HG03558 (cell line): ENCODE data around the gene BDKRB2.

Source experiments
- ATAC-seq: cut with Tn5 transposase; IDR thresholded peaks from one replicate; pipeline ENCODE4 v1.9.1; 2021; ENCODE audit warnings: moderate number of reproducible peaks; ENCODE audit not compliant: unreplicated experiment; ENCODE audit errors: extremely low read depth

Gene BDKRB2

GRCh38 chr14:96176275-96176674, 28.4 kb upstream of the BDKRB2 start:
- no peak for ATAC-seq

DNA sequence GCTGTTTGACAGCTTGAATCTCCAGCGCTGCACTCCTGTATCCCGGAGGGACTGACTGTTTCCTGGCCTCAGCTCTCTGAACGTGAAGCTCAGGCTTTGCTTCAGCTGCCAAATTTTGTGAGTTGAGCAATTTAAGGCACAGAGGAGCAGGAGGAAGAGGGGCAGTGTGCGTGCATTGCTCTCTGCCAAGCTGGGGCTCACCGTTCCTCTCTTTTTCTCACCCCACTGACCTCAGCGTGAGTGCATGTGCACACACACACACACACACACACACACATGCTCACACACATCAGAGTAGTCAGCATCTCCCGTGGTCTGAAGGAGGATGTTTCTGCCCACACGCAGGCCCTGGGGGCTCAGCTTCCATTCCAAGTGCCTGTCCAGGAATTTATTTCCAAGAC, 27.8 kb upstream of the BDKRB2 start:
- no peak for ATAC-seq

DNA sequence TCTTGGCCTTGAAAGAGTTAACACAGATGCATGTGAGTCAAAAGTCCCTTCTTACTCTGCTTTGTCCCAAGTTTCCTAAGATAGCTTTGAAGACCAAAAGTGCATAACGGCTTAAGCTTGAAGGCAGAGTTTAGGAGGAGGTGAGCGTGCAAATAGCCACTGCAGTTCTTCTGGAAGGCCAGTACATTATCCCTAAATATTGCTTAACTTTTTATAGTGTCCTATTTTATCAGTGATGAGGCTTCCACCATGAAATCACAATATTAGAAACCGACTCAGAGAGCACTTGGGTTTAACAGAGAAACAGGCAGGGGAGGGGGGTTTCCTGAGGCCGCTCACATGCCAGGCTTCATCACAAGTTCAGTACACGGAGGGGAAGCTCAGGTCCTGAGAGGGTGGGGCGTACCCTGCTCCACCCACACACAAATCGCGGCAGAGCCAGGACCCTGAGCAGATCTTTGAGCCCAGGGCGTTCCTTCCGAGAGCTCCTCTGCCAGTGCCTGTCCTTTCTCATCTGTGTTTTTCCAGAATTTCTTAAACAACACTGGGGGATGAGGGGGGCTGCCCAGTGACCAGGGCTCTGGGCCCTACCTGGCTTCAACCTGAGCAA, 26.8 kb upstream of the BDKRB2 start:
- ATAC-seq = no peak

DNA sequence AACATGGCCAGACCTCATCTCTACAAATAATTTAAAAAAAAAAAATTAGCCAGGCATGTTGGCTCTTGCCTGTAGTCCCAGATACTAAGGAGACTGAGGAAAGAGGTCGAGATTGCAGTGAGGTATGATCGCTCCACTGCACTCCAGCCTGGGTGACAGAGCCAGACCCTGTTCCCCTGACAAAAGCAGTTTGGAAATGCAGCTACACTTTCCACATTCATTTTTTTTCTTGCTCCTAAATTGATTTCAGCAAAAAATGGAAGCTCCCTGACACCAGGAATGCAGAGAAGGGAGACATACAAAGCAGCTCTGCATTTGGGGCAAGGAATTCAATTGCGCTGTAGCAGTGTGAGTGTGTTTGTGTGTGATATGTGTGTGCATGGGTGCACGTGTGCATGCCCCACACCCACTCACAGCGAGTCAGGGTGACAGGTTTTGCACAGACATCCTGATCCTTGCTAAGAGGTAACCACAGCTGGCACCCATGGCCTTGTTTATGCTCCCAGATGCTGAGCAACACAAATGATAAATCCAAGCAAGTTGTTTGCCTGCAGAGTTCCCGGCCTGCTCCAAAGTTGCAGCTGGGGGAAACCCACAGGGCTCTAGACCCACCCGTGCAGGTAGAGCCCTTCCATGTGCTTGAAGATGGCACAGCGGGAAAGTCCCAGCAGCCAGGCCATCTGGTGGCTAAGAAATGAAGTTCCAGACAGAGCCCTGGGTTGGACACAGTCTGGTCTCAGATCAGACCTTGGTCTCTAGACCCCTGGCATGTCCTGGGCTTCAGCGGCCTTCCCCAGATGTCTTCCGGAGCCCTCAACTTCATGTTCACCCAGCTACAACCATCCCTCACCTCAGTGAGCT, 25.9 kb upstream of the BDKRB2 start:
- no peak for ATAC-seq

GRCh38 chr14:96180043-96180874, 24.4 kb upstream of the BDKRB2 start:
- ATAC-seq = no peak

DNA sequence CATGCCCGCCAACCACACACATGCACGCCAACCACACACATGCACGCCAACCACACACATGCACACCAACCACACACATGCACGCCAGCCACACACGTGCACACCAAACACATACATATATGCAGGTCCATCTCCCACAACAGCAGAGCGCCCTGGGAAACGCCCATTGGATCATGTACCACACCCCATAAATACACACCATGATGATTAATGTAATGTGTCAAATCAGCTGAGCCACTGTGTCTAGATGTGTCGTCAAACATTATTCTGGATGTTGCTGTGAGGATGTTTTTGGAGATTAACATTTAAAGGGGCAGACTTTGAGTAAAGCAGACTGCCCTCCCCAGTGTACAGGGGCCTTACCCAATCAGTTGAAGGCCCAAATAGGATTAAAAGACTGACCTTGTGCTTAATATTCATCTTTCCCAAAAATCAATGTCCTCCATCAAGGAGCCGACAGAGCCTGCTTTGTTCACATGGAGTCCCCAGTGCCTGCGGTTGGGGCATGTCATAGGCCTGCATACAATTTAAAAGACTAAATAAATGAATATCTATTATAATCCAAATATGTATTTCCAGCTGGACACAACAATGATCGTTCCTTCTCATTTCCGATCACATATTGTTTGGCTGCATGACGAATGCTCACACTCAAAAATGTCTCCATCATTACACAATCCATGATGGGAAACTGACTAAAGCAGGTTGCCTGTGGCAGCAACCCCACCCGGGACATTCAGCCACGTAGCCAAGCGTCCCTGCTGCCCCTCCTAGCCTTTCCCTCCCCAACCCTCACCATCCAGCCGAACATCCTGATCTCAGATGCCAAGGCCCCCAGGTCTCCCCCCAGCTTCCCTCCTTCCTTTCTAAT, 23.2 kb upstream of the BDKRB2 start:
- ATAC-seq = no peak

- ATAC-seq = no peak
Observed at GRCh38 chr14:96182546-96182945, 22.1 kb upstream of the BDKRB2 start.

DNA sequence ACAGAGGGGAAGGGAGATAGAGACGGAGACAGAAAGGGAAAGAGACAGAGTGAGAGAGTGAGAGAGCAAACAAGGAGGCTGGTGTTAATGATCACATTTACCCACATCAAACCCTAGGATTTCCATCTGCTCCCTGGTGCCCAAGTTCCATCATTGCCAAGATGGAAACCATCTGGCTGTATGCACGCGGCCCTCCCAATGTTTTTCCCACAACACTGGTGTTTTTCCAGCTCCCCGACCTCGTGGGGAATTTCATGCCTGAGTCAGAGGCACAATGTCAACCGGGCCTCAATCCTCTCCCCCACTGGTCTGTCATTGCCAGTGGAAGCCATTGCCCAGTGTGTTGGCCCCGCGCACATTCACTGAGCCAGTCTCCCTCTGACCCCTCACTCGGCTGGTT, 19.9 kb upstream of the BDKRB2 start:
- ATAC-seq = no peak

- no peak for ATAC-seq
Observed at GRCh38 chr14:96187216-96188031, 17.2 kb upstream of the BDKRB2 start.

- no peak for ATAC-seq
Observed at GRCh38 chr14:96189281-96189711, 15.3 kb upstream of the BDKRB2 start.

GRCh38 chr14:96191353-96191752, 13.3 kb upstream of the BDKRB2 start:
- ATAC-seq = no peak

GRCh38 chr14:96191841-96192462, 12.7 kb upstream of the BDKRB2 start:
- ATAC-seq = no peak

DNA sequence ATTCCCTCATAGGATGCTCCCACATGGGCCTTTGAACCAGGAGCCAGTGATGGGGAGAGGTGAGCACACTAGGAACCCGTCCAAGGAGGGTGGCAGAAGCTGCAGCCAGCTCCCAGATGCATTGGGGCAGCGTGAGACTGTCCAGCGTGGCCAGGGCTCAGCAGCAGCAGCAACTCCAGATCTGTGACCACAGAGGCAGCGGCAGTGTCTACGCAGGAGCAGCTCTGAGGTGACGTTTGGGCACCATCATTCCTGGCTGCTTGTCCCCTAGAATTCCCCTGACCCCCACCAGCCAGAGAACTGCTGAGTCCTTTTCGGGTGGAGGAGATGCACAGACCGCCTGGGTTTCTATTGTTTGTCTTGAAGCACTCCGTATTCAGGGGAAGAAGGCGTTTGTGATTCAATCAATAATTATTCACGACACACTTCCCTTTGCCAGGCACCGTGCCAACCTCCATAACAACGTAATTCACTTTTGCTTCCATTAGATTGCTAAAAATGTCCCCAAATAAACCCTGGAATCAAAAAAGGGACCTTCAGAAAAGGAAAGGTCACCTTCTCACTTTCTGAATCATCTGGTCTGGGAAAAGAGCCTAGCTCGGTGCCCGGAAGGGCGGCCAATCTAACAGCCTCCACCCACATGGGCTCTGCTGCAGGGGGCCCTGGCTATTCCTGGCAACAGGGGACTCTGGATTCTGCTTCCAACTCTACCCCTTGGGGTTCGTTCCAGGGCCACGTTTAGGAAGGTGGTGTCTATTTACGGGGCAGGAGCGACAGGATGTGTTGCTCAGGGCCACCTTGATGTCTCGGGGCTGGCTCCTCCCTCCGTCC, 11.4 kb upstream of the BDKRB2 start:
- no peak for ATAC-seq

- no peak for ATAC-seq
Observed at GRCh38 chr14:96194262-96194656, 10.4 kb upstream of the BDKRB2 start.

GRCh38 chr14:96194657-96195431, 9.8 kb upstream of the BDKRB2 start:
- no peak for ATAC-seq

DNA sequence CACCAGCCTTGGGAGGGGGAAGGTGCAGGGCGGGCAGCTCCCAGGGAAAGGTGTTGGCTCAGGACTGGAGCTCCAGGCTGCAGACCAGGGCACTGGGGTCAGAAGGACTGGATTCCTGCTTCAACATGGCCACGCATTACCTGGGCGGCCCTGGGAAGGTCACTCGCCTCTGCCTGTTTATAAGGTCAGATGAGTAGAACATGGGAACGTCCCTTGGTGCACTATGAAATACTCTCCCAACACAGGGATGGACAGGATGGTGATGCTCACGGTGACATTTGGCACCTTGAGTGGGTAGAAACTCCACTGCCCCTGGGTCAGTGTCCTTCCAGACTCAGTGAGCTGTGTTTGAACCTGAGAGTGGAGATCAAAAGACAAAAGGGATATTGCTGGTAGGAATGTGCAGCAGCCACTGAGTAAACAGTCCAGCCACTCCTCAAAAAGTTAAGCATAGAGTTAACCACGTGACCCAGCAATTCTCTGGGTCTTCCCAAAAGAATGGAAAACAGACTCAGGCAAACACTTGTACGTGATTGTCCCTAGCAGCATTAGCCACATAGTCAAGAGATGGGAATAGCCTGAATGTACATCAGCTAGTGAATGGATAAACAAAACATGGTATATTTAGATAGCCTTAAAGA, 9.1 kb upstream of the BDKRB2 start:
- ATAC-seq = no peak
